Naive B cell (primary cell): ENCODE data around the gene VPS18. TPM values are rescaled to one million over a fixed set of nuclear protein-coding genes. Genes with fewer than 3 reads are reported as not detected.

Experiments used
- ATAC-seq, 2 donors: fragments of 150-1000 bp; cut with Tn5 transposase; 2 replicates each; pipeline ENCODE4 v1.10.0; 2021; ENCODE audit warnings: low read depth in 2 of 2, mild to moderate bottlenecking in 2 of 2, moderate library complexity in 2 of 2
- DNase-seq: peaks from one replicate; pipeline ENCODE4 v3.0.0; 2022
- H3K27ac Mint-ChIP-seq, 6 donors: one replicate each; pipeline ENCODE4 v1.8.0; 2020 to 2022; ENCODE audit warnings: mild to moderate bottlenecking in 6 of 6, mixed read lengths in 6 of 6, moderate library complexity in 5 of 6, inconsistent platforms in 2 of 6
- H3K27me3 Mint-ChIP-seq, 3 donors: one replicate each; pipeline ENCODE4 v1.8.0; 2021 to 2022; ENCODE audit warnings: mixed read lengths in 3 of 3, mild to moderate bottlenecking in 1 of 3
- H3K36me3 Mint-ChIP-seq, 2 donors: one replicate each; pipeline ENCODE4 v1.8.0; 2020 to 2022; ENCODE audit warnings: mixed read lengths in 2 of 2, inconsistent platforms in 1 of 2, mild to moderate bottlenecking in 1 of 2
- H3K4me1 Mint-ChIP-seq, 3 donors: one replicate each; pipeline ENCODE4 v1.8.0; 2020 to 2022; ENCODE audit warnings: mixed read lengths in 3 of 3, inconsistent platforms in 1 of 3, mild to moderate bottlenecking in 1 of 3, moderate library complexity in 1 of 3
- H3K4me3 Mint-ChIP-seq, 8 donors: one replicate each; pipeline ENCODE4 v1.8.0; 2020 to 2022; ENCODE audit warnings: mild to moderate bottlenecking in 8 of 8, mixed read lengths in 8 of 8, moderate library complexity in 8 of 8, inconsistent platforms in 2 of 8
- H3K9me3 Mint-ChIP-seq, 7 donors: one replicate each; pipeline ENCODE4 v1.8.0; 2020 to 2022; ENCODE audit warnings: mixed read lengths in 7 of 7, mild to moderate bottlenecking in 5 of 7, inconsistent platforms in 2 of 7, moderate library complexity in 1 of 7
- polyA plus RNA-seq, 6 donors: library from polyadenylated mRNA; unstranded; fragments of 300-500 nt; fragmentation: Illumina TruSeq; gene quantifications; one replicate each; pipeline ENCODE4 v1.2.3, GENCODE V29; 2021; ENCODE audit warnings: low read depth in 6 of 6

The VPS18 gene
- polyA plus RNA-seq, 6 donors from 2014 or later, result 21.2 to 33.6 (median 23.5) TPM

DNA sequence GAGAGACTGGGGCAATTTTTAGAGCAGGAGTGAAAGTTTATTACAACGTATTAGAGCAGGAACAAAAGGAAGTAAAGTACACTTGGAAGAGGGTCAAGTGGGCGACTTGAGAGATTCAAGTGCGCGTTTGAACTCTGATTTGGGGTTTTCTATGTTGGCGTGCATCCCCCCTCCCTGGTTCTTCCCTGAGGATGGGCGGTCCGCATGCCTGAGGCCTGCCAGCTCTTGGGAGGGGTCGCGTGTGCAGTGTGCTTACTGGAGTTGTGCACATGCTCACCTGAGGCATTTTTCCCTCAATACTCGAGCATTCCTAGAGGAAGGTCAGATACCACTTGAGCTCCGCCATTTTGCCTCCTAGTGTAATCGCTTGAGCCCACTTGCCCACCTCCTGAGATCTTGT, 48.6 kb downstream of the VPS18 start:
- ATAC-seq, result no peak

DNA sequence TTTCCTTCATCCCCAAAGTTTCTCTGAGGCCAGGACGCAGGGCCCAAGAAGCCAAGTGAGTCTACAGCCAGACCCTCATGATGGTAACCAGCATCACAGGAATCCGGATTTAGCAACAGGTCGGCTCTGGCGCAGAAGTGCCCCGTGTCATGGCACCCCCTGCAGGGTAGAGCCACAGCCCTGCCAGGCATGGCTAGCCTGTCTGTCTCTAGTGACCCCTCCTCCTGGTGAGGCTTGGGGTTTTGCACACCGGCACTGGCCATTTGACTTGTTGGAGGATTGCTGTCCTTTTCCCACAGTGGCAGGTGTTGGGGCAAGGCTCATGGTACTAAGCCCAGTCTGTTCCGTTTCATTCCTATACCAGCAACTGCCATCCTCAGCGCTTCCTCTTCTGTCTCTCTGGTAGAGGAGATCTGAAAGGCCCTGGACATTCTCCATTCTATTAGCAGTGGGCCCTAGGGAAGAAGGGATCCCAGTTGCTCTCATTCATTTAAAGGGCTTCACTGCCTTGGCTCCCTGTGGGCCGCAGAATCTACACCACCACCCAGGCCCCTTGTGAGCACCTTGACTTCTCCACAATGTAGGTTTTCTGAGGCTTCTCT, 49.6 kb downstream of the VPS18 start:
- Mint-ChIP-seq H3K9me3 (no peaks in the 10 kb centered on the region), H3K36me3 (no peaks in the 10 kb centered on the region), H3K4me1 (peaks cover 32 to 40% (median 38%) of the 10 kb centered on the region in 3 donors), H3K27me3 (peaks cover 8 to 14% (median 13%) of the 10 kb centered on the region in 3 donors), H3K27ac (peak overlapping the region in 1 of 6 donors; percentile 34), H3K4me3 (peak overlapping the region in 5 of 8 donors; percentile 22 to 91 (median 59))
- no peak for DNase-seq
- no peak for ATAC-seq

More for the DNA sequence above, 48.6 kb downstream of the VPS18 start:
- no peak for DNase-seq
- H3K27me3 Mint-ChIP-seq, result peaks cover 0 to 7% (median 6%) of the 10 kb centered on the region in 3 donors
- H3K4me3 Mint-ChIP-seq, result peak overlapping the region in 7 of 8 donors; percentile 44 to 91 (median 75)
- H3K36me3 Mint-ChIP-seq, result no peaks in the 10 kb centered on the region
- peak overlapping the region in 2 of 6 donors; percentile 70 to 88 for H3K27ac Mint-ChIP-seq
- H3K4me1 Mint-ChIP-seq, result peaks cover 32 to 42% (median 38%) of the 10 kb centered on the region in 3 donors
- H3K9me3 Mint-ChIP-seq, result no peaks in the 10 kb centered on the region

DNA sequence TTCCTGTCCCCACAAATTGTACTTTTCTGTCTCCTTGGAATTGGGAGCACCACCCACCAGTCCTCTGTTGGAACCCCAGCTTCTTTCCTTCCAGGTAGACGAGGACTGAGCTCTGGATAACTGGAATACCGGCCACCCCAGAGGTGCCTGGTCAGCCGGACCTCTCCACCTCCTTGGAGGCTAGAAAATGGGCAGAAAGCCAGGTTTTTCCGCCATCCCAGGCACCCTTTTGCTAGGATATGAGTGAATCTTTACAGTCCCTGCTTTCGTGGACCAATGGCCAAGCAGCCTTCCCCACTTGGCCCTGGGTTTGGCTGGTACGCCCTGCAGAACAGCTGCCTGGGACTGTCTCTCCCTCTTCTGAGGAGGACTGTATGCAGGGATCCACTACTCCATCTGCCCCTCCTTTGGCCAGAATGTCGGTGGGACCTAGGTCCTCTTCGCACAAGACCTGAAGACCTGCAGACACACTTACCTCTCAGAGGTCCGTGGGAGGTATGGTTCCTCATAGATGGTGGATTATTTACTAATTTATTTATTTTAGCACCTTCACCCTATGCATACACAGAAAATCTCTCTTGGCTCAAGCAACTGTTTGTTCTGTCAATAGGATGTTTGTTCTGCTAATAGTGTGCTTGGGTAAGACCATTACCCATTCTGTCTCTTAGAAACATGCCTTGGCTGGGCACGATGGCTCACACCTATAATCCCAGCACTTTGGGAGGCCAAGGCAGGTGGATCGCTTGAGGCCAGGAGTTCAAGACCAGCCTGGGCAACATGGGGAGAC, 50.5 kb downstream of the VPS18 start:
- H3K27me3 Mint-ChIP-seq, result peaks cover 16 to 22% (median 20%) of the 10 kb centered on the region in 3 donors
- peak overlapping the region in 5 of 8 donors; percentile 16 to 56 (median 42) for H3K4me3 Mint-ChIP-seq
- H3K36me3 Mint-ChIP-seq, result no peaks in the 10 kb centered on the region
- peaks cover 28 to 35% (median 35%) of the 10 kb centered on the region in 3 donors for H3K4me1 Mint-ChIP-seq
- H3K27ac Mint-ChIP-seq, result no peak overlapping the region
- H3K9me3 Mint-ChIP-seq, result no peaks in the 10 kb centered on the region
- ATAC-seq (no peak), DNase-seq (no peak)

DNA sequence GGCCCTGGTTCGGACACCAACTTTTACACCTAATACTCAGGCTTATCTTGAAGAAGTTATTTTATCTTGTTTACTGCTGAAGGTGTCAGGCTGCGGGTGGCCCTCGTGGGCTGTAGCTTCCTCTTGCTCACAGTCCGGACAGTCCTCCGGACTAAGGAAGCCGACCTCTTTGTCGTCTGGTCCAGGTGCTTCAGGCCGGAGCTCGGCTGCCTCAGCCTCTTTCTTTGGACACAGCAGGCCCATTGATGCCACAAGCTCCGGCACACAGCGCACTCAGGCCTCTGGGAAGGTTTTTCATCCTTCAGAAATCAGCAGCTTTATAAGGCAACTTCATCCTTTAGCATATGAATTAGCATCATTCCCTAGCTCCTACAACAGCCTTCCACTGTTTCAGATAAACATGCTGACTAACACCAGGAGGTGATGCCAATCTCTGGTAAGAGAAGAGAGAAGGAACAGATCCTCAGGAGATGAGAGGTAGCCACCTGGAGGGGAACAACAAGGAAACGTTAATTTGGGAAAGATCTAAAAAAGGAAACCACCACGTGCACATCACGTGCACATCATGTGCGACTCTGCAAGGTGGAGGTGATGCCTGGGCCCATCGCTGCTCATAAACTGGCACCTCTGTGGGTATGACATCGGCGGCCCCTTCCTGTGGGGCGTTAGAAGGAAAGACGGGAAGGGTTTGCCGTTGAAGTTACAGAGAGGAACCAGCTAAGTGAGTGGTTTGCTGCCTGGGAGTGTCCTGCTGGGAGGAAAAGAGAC, 54.6 kb downstream of the VPS18 start:
- Mint-ChIP-seq H3K27ac (no peak overlapping the region), H3K9me3 (no peaks in the 10 kb centered on the region), H3K4me3 (peak overlapping the region in 1 of 8 donors; percentile 7), H3K4me1 (peaks cover 7 to 24% (median 20%) of the 10 kb centered on the region in 3 donors), H3K27me3 (peaks cover 21 to 24% (median 23%) of the 10 kb centered on the region in 3 donors), H3K36me3 (no peaks in the 10 kb centered on the region)
- ATAC-seq (no peak), DNase-seq (no peak)

DNA sequence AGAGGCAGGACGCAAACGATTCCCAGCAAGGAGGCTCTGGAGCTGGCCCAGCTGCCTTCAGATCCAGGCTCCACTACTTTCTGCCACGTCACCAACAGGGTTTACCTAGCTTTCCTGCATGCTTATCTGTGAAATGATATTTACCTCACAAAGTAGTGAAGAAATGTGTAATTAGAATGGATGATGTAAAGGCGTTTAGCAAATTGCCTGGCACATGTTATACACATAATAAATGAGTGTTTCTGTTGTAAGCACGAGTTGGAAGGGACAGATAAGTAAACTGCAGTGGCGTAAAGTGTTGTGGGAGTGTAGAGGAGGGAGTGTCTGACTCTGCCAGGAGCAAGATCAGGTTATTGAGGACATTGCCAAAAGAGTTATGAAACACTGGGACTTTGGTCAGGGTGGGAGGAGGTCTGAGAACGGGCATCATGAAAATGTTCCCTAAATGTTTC, 55.5 kb downstream of the VPS18 start:
- no peaks in the 10 kb centered on the region for H3K36me3 Mint-ChIP-seq
- H3K27me3 Mint-ChIP-seq, result peaks cover 21 to 24% (median 23%) of the 10 kb centered on the region in 3 donors
- H3K4me1 Mint-ChIP-seq, result peaks cover 9 to 23% (median 20%) of the 10 kb centered on the region in 3 donors
- H3K4me3 Mint-ChIP-seq, result no peak overlapping the region
- ATAC-seq, result no peak
- DNase-seq, result no peak
- peak overlapping the region in 1 of 6 donors; percentile 1 for H3K27ac Mint-ChIP-seq
- no peaks in the 10 kb centered on the region for H3K9me3 Mint-ChIP-seq

DNA sequence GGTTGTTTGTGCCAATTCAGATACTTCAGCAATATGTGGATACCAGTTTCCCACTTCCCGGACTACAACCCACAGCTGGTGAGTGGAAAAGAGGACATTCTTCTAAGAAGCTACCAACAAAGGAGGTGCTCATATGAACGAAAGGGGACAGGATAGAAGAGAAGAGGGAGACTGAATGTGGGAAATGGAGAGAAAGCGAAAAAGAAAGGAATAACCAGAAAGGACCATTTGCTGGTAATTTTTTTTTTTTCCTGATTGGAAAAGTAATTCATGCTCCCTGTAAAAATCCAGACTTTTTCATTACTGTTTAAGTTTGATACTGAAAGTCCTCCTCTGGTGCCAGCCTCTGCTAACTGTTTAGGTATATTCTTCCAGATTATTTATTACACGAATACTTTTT, 57.5 kb downstream of the VPS18 start:
- no peak overlapping the region for H3K27ac Mint-ChIP-seq
- peak overlapping the region in 7 of 8 donors; percentile 22 to 95 (median 64) for H3K4me3 Mint-ChIP-seq
- ATAC-seq, result no peak
- H3K4me1 Mint-ChIP-seq, result peaks cover 9 to 23% (median 20%) of the 10 kb centered on the region in 3 donors
- H3K27me3 Mint-ChIP-seq, result peaks cover 20 to 23% (median 21%) of the 10 kb centered on the region in 3 donors
- no peak for DNase-seq
- H3K36me3 Mint-ChIP-seq, result no peaks in the 10 kb centered on the region
- H3K9me3 Mint-ChIP-seq, result no peaks in the 10 kb centered on the region

DNA sequence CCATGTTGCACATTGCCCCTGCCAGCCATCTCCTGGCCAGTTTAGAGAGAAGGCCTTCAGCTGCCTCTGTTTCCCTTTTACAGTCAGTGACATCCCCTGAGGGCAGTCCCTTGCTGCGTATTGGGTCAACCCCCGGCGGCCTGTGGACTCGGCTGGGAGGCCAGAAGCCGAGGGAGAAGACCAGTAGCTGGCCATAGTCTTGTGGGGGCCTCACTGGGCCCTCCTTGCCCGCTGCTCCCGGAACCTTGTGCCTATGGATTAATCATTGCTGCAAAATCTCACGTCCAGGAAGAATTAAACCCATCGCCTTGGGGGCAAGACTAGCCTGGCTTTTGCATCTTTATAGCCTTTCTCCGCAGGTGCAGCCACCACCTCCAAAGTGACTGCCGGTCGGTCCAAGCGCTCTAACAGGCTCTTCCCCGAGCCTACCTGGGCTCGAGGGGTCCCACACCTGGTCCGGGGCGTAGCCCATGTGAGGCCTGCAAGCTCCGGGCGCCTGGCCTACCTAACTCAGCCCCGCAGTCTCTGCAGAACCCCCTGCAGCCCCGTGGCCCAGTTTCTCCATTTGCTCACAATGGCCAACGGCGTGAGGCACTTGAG, 58.2 kb downstream of the VPS18 start:
- H3K4me1 Mint-ChIP-seq, result peaks cover 9 to 23% (median 20%) of the 10 kb centered on the region in 3 donors
- H3K27ac Mint-ChIP-seq, result peak overlapping the region in 2 of 6 donors; percentile 72 to 78
- peaks cover 20 to 21% (median 21%) of the 10 kb centered on the region in 3 donors for H3K27me3 Mint-ChIP-seq
- no peaks in the 10 kb centered on the region for H3K36me3 Mint-ChIP-seq
- DNase-seq, result no peak
- no peak for ATAC-seq
- peak overlapping the region; percentile 86 to 96 (median 94) for H3K4me3 Mint-ChIP-seq
- H3K9me3 Mint-ChIP-seq, result no peaks in the 10 kb centered on the region

DNA sequence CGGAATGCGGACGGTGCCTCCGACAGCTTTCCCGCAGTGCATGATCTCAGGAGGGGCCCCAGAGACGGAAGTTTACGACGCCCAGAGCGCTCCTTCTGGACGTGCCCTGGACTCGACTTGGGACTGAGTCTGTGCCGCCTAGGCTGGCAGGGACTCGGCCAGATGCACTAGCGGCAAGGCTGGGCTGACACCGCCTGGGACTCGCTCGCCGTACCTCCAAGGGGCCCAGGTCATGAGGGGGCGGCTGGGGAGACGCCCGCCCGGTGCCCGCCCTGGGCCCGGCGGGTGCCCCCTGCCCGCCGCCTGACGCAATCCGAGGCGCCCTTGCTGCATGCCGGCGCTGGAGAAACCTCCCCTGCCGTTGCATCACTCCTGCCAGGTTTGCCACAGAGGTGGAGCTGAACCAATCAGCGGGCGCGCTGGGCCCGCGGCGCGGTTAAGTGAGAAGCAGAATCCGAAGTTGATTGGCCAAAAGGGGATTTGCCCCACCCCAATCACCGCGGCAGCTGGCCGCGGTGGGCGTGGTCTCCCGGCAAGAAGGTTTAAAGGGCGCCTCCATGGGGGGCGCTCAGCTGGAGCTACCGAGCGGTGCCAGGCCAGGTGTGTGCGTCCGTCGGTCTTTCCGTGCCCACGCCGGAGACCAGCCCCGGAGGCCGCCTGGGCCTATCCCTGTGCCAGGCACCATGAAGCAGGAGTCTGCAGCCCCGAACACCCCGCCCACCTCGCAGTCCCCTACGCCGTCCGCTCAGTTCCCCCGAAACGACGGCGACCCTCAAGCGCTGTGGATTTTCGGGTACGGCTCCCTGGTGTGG, 58.9 kb downstream of the VPS18 start, which contains the start of gene CHAC1:
Gene CHAC1 (plus strand): TSS at position 571 of the 812 bp plus-strand sequence. CDS start 113 bp downstream, at position 684.
- peak; percentile 96 to 97 for ATAC-seq
- peak within 1 kb of the TSS; percentile 8 to 94 (median 85) for H3K27ac Mint-ChIP-seq
- peaks cover 14 to 20% (median 16%) of the 10 kb centered on the region in 3 donors for H3K27me3 Mint-ChIP-seq
- no peaks in the 10 kb centered on the region for H3K9me3 Mint-ChIP-seq
- H3K36me3 Mint-ChIP-seq, result no peaks in the 10 kb centered on the region
- peak within 1 kb of the TSS; percentile 86 to 96 (median 94) for H3K4me3 Mint-ChIP-seq
- H3K4me1 Mint-ChIP-seq, result peaks cover 9 to 23% (median 20%) of the 10 kb centered on the region in 3 donors
- DNase-seq, result peak; percentile 92

Other genes with a start within 250 kb of the VPS18 start
- gene RAD51, start 199.3 kb upstream of the VPS18 start, polyA plus RNA-seq, result 1 to 10 TPM in 2 of 6 donors, under 1 TPM in 3, not detected in 1; 0.28 to 1.8 (median 0.85) TPM
- gene RMDN3, start 139.2 kb upstream of the VPS18 start, polyA plus RNA-seq, result 10 to 100 TPM; 10.7 to 17.2 (median 12.1) TPM
- 10 to 100 TPM; 22.8 to 40.4 (median 27.6) TPM for gene GCHFR, start 130.4 kb upstream of the VPS18 start, polyA plus RNA-seq
- 1 to 10 TPM in 1 of 6 donors, under 1 TPM in 3, not detected in 2; 0.20 to 1.1 (median 0.49) TPM for gene C15orf62, start 124.5 kb upstream of the VPS18 start, polyA plus RNA-seq
- 10 to 100 TPM in 5 of 6 donors, 1 to 10 TPM in 1; 9.5 to 27.7 (median 12.9) TPM for gene ZFYVE19, start 87.4 kb upstream of the VPS18 start, polyA plus RNA-seq
- 10 to 100 TPM; 13.7 to 45.8 (median 28.7) TPM for gene DNAJC17, start 87.0 kb upstream of the VPS18 start, polyA plus RNA-seq
- gene PPP1R14D, start 65.7 kb upstream of the VPS18 start, polyA plus RNA-seq, result not detected
- 1 to 10 TPM; 3.8 to 7.0 (median 5.4) TPM for gene SPINT1, start 50.4 kb upstream of the VPS18 start, polyA plus RNA-seq
- not detected for gene RHOV, start 20.2 kb upstream of the VPS18 start, polyA plus RNA-seq
- not detected for gene DLL4, start 34.9 kb downstream of the VPS18 start, polyA plus RNA-seq
- gene CHAC1, start 59.0 kb downstream of the VPS18 start, polyA plus RNA-seq, result under 1 TPM in 2 of 6 donors, not detected in 4; 0.22 to 0.73 TPM
- gene INO80, start 221.8 kb downstream of the VPS18 start, polyA plus RNA-seq, result 10 to 100 TPM in 1 of 6 donors, 1 to 10 TPM in 5; 3.4 to 17.1 (median 7.5) TPM